PC-3 (cell line): ENCODE results near the gene TECPR2.

ENCODE experiments used
- CTCF ChIP-seq: fragments of 300-600 bp; sonication (generic); conservative IDR thresholded peaks from 2 replicates; pipeline ENCODE4 v1.5.1; 2017; ENCODE audit warnings: antibody characterized with exemption, low read depth, mild to moderate bottlenecking, low read length
- EZH2phosphoT487 ChIP-seq: fragments of 300-600 bp; sonication (generic); IDR thresholded peaks from 2 replicates; pipeline ENCODE4 v1.6.1; 2018; ENCODE audit warnings: mild to moderate bottlenecking, antibody characterized with exemption, low read length, borderline replicate concordance

DNA sequence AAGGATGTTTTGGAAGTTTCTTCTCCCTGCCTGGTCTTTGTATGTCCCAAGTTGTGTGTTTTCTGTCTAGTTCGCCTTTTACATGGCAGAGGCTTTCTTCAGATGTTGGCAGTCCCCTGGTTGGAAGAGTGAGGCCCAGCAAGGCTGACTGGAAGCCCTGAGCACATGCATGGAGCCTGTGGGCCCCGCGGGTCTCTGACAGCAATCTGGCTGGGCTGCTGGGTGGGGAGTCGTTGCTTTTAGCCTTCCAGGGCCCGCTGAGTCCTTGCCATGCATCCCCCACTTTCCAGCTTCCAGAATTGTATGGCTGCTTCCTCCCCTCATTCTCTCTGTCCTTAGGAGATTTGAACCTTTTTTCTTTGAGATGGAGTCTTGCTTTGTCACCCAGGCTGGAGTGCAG, 121.6 kb downstream of the TECPR2 start:
- TF ChIP-seq EZH2phosphoT487 (no peak), CTCF (no peak)
